B cell (primary cell): ENCODE results near the gene ELMO1. TPM values are rescaled to one million over a fixed set of nuclear protein-coding genes. Genes with fewer than 3 reads are reported as not detected.

Experiments
- ATAC-seq: fragments of 200-7000 bp; cut with Tn5 transposase; one replicate; pipeline ENCODE4 v1.10.0; 2021; ENCODE audit warnings: low read depth, mild to moderate bottlenecking, moderate number of reproducible peaks, moderate library complexity
- CTCF ChIA-PET: fragments of 350-600 bp; sonication (Branson Sonifier 250); formaldehyde crosslinking; loops from one replicate; lab custom pipeline; 2021; ENCODE audit warnings: antibody characterized with exemption, inconsistent platforms; lab: Charles Lee
- POLR2A ChIA-PET: fragments of 350-600 bp; sonication (Branson Sonifier 250); formaldehyde crosslinking; loops from one replicate; lab custom pipeline; 2021; ENCODE audit warnings: antibody characterized with exemption; lab: Charles Lee
- DNase-seq: peaks from one replicate; pipeline ENCODE4 v3.0.0; 2013
- H2AFZ ChIP-seq: 2 replicates; pipeline ENCODE4 v1.6.1; 2012; ENCODE audit warnings: mild to moderate bottlenecking, low read depth, low read length; ENCODE audit not compliant: insufficient read depth, poor library complexity, severe bottlenecking
- H3K27ac ChIP-seq, 2 donors: 1 replicate in 1 of 2; 2 replicates in 1 of 2; pipeline ENCODE4 v1.5.1; 2012 to 2013; ENCODE audit warnings: low read length in 2 of 2, mild to moderate bottlenecking in 2 of 2, moderate library complexity in 1 of 2
- H3K27me3 ChIP-seq, 4 experiments: fragments of 200-600 bp in 1 of 4; sonication (generic) in 1 of 4; replicated peaks in 1 of 4; 1 replicate in 2 of 4; 2 replicates in 2 of 4; pipeline versions ENCODE4 v1.6.1 to v1.7.0; 2013 to 2016; ENCODE audit warnings: low read length in 3 of 4, mild to moderate bottlenecking in 2 of 4, mixed read lengths in 1 of 4, moderate library complexity in 1 of 4; ENCODE audit not compliant: insufficient read depth in 4 of 4, control insufficient read depth in 3 of 4; ENCODE audit errors: control extremely low read depth in 1 of 4
- H3K36me3 ChIP-seq, 2 experiments: replicated peaks in 1 of 2; 1 replicate in 1 of 2; 2 replicates in 1 of 2; pipeline versions ENCODE4 v1.6.1 to v1.7.1; 2013; ENCODE audit warnings: low read length in 1 of 2; ENCODE audit not compliant: insufficient read depth in 2 of 2, control insufficient read depth in 1 of 2; ENCODE audit errors: control extremely low read depth in 1 of 2, extremely low read depth in 1 of 2
- H3K4me1 ChIP-seq, 2 donors: fragments of 200-600 bp in 1 of 2; sonication (generic) in 1 of 2; 1 replicate in 1 of 2; 2 replicates in 1 of 2; pipeline versions ENCODE4 v1.5.1 to v1.6.1; 2013 to 2017; ENCODE audit warnings: low read length in 2 of 2; ENCODE audit not compliant: control insufficient read depth in 2 of 2, insufficient read depth in 2 of 2
- H3K4me2 ChIP-seq: replicated peaks from 2 replicates; pipeline ENCODE3; 2012; ENCODE audit warnings: mild to moderate bottlenecking, low read depth, low read length; ENCODE audit not compliant: poor library complexity, severe bottlenecking
- H3K4me3 ChIP-seq, 5 experiments: fragments of 200-600 bp in 1 of 5; sonication (generic) in 1 of 5; 1 replicate in 3 of 5; 2 replicates in 2 of 5; pipeline versions ENCODE4 v1.5.1 to v1.7.0; 2011 to 2016; ENCODE audit warnings: low read length in 4 of 5, mild to moderate bottlenecking in 4 of 5, low read depth in 2 of 5, control low read depth in 1 of 5, moderate library complexity in 1 of 5; ENCODE audit not compliant: insufficient read depth in 1 of 5; ENCODE audit errors: control extremely low read depth in 1 of 5, extremely low read depth in 1 of 5
- H3K79me2 ChIP-seq: fragments of 200-600 bp; sonication (generic); one replicate; pipeline ENCODE4 v1.6.0; 2016; ENCODE audit warnings: low read length; ENCODE audit not compliant: control insufficient read depth, insufficient read depth
- H3K9ac ChIP-seq: fragments of 200-600 bp; sonication (generic); 2 replicates; pipeline ENCODE4 v1.6.1; 2017; ENCODE audit warnings: mild to moderate bottlenecking, low read length, moderate library complexity
- H3K9me3 ChIP-seq, 3 donors: one replicate each; pipeline versions ENCODE4 v1.6.1 to v1.7.1; 2013; ENCODE audit warnings: low read length in 2 of 3; ENCODE audit not compliant: control insufficient read depth in 2 of 3, insufficient read depth in 1 of 3; ENCODE audit errors: control extremely low read depth in 1 of 3
- H4K20me1 ChIP-seq: 2 replicates; pipeline ENCODE4 v1.6.0; 2012; ENCODE audit warnings: mild to moderate bottlenecking, low read length; ENCODE audit not compliant: insufficient read depth, control insufficient read depth, poor library complexity, severe bottlenecking
- H3K27ac Mint-ChIP-seq: one replicate; pipeline ENCODE4 v1.8.0; 2021; ENCODE audit warnings: mixed read lengths
- H3K27me3 Mint-ChIP-seq: one replicate; pipeline ENCODE4 v1.8.0; 2021; ENCODE audit warnings: mixed read lengths
- H3K4me1 Mint-ChIP-seq: one replicate; pipeline ENCODE4 v1.8.0; 2021; ENCODE audit warnings: mixed read lengths
- H3K4me3 Mint-ChIP-seq: one replicate; pipeline ENCODE4 v1.8.0; 2021; ENCODE audit warnings: mixed read lengths
- H3K9me3 Mint-ChIP-seq: one replicate; pipeline ENCODE4 v1.8.0; 2022; ENCODE audit warnings: mixed read lengths; ENCODE audit not compliant: insufficient read depth
- EZH2 ChIP-seq: IDR thresholded peaks from 2 replicates; pipeline ENCODE4 v1.6.1; 2012; ENCODE audit warnings: borderline replicate concordance, low read depth, mild to moderate bottlenecking, moderate library complexity, low read length; ENCODE audit not compliant: insufficient read depth, poor library complexity, severe bottlenecking
- WGBS: methylation state at CpG from one replicate; pipeline ENCODE4 v1.1.5; 2013; ENCODE audit warnings: missing lambda C conversion rate; ENCODE audit not compliant: insufficient coverage; 5-methylcytosine and 5-hydroxymethylcytosine counted together
- intact Hi-C: fragments of 100-400 bp; cut with micrococcal nuclease; formaldehyde crosslinking; loops from one replicate; pipeline ENCODE4 v1.10.0; 2022
- polyA plus RNA-seq: library from polyadenylated mRNA; depleted of rRNA; stranded (reverse); fragments of >200 nt; gene quantifications from 2 replicates; pipeline ENCODE4 v1.2.3, GENCODE V29; 2012
- total RNA-seq, 2 donors: library from RNA; stranded (reverse); fragments of 120-200 nt in 1 of 2; gene quantifications; 1 replicate in 1 of 2; 2 replicates in 1 of 2; pipeline versions ENCODE4 v1.2.3 to v1.2.4, GENCODE V29; 2013 to 2022
- TF ChIP-seq, protein P1 (sequence below): fragments of 200-600 bp; IDR thresholded peaks from one replicate; pipeline ENCODE4 v1.8.0; 2022; ENCODE audit warnings: antibody characterized with exemption, mild to moderate bottlenecking

Gene ELMO1
- total and polyA plus RNA-seq, 2 donors (not counting 1 experiment from before 2014, with no cell fraction given) = 44.7 to 177 TPM

- Mint-ChIP-seq H3K9me3 (no peaks in the 10 kb centered on the region), H3K27ac (no peak overlapping the region), H3K27me3 (no peaks in the 10 kb centered on the region), H3K4me3 (no peak overlapping the region), H3K4me1 (peaks cover 27% of the 10 kb centered on the region)
- 67% methylated on average over 5 of the region's 7 CpGs for WGBS
- H3K27ac ChIP-seq = no peak overlapping the region
- H3K79me2 ChIP-seq = peaks cover 44% of the 10 kb centered on the region
- no peaks in the 10 kb centered on the region for H3K27me3 ChIP-seq
- TF ChIP-seq EZH2 = no peak
- TF ChIP-seq, protein P1, sequence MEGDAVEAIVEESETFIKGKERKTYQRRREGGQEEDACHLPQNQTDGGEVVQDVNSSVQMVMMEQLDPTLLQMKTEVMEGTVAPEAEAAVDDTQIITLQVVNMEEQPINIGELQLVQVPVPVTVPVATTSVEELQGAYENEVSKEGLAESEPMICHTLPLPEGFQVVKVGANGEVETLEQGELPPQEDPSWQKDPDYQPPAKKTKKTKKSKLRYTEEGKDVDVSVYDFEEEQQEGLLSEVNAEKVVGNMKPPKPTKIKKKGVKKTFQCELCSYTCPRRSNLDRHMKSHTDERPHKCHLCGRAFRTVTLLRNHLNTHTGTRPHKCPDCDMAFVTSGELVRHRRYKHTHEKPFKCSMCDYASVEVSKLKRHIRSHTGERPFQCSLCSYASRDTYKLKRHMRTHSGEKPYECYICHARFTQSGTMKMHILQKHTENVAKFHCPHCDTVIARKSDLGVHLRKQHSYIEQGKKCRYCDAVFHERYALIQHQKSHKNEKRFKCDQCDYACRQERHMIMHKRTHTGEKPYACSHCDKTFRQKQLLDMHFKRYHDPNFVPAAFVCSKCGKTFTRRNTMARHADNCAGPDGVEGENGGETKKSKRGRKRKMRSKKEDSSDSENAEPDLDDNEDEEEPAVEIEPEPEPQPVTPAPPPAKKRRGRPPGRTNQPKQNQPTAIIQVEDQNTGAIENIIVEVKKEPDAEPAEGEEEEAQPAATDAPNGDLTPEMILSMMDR = no peak
- no peak overlapping the region for H3K9ac ChIP-seq
- peaks cover 24% of the 10 kb centered on the region for H4K20me1 ChIP-seq
- H2AFZ ChIP-seq = no peak overlapping the region
- ChIA-PET POLR2A (no interaction called here), CTCF (interaction anchor here (0.9 to 2.2 kb wide), 3 partner anchors 18 to 88 kb away, joined by 3 to 6 read pairs (median 4); no protein-coding TSS in a partner anchor)
- peaks cover 0 to 24% of the 10 kb centered on the region in 2 experiments for H3K36me3 ChIP-seq
- H3K4me2 ChIP-seq = peak overlapping the region; percentile 30
- peaks cover 13 to 14% of the 10 kb centered on the region in 2 donors for H3K4me1 ChIP-seq
- H3K9me3 ChIP-seq = no peaks in the 10 kb centered on the region
- ATAC-seq (no peak), DNase-seq (no peak)
- H3K4me3 ChIP-seq = no peak overlapping the region
- intact Hi-C loops = no loop called here
These were observed 182.8 kb downstream of the ELMO1 start for GRCh38 chr7:37265876-37266275.

- peak overlapping the region; percentile 60 for H3K27ac Mint-ChIP-seq
- no peaks in the 10 kb centered on the region for H3K9me3 Mint-ChIP-seq
- Histone ChIP-seq H3K4me1 (peaks cover 16 to 19% of the 10 kb centered on the region in 2 donors), H3K9ac (no peak overlapping the region), H3K27ac (peak overlapping the region in 1 of 2 donors; percentile 59), H3K36me3 (peaks cover 0 to 17% of the 10 kb centered on the region in 2 experiments), H3K4me2 (peak overlapping the region; percentile 30), H3K27me3 (no peaks in the 10 kb centered on the region), H2AFZ (peak overlapping the region; percentile 35), H3K79me2 (peaks cover 42% of the 10 kb centered on the region), H3K9me3 (no peaks in the 10 kb centered on the region), H3K4me3 (no peak overlapping the region), H4K20me1 (peaks cover 24% of the 10 kb centered on the region)
- TF ChIP-seq, protein P1 = no peak
- no peak for TF ChIP-seq EZH2
- no peaks in the 10 kb centered on the region for H3K27me3 Mint-ChIP-seq
- POLR2A ChIA-PET = interaction anchor here (0.6 kb wide), 1 partner anchor 467 kb away, joined by 4 read pairs; no protein-coding TSS in a partner anchor
- H3K4me3 Mint-ChIP-seq = peak overlapping the region; percentile 0
- DNase-seq (no peak), ATAC-seq (no peak)
- WGBS = 38% methylated on average over 1 of the region's 1 CpG
- intact Hi-C loops = no loop called here
- CTCF ChIA-PET = interaction anchor here (1.2 to 2.2 kb wide), 3 partner anchors 19 to 89 kb away, joined by 3 to 6 read pairs (median 4); no protein-coding TSS in a partner anchor
- H3K4me1 Mint-ChIP-seq = peaks cover 33% of the 10 kb centered on the region
These were observed 183.7 kb downstream of the ELMO1 start for GRCh38 chr7:37265006-37265405.
